A549 treated with dexamethasone at 1 μM for 4 hours (cell line): Measurements from ENCODE around the gene DPPA4. TPM values are rescaled to one million over a fixed set of nuclear protein-coding genes. Genes with fewer than 3 reads are reported as not detected.

ENCODE experiments used
- total RNA-seq: library from RNA; stranded (reverse); fragments of 200-300 nt; extraction: Qiagen RNA extraction; gene quantifications from 5 replicates; pipeline ENCODE4 v1.2.3, GENCODE V29; 2022

Gene DPPA4
- not detected in 5 replicates for total RNA-seq

GRCh38 chr3:109337393-109337792 is at the start of gene DPPA4:
Gene DPPA4, minus strand, starts transcription at chr3:109337546. Its CDS starts 29 bp downstream, at chr3:109337517.

GRCh38 chr3:109316162-109316730 is 21.1 kb downstream of the DPPA4 start, which contains the start of gene DPPA2:
Gene DPPA2, minus strand, starts transcription at chr3:109316517. Its CDS starts 1,975 bp downstream, at chr3:109314542.

Other genes with a start within 250 kb of the DPPA4 start
- gene MORC1, start 219.4 kb downstream of the DPPA4 start, total RNA-seq = 0.02 TPM in 1 of 5 replicates, not detected in the others
- gene C3orf85, start 200.8 kb downstream of the DPPA4 start, total RNA-seq = not detected in 5 replicates
- gene DPPA2, start 21.0 kb downstream of the DPPA4 start, total RNA-seq = 0.06 TPM in 1 of 5 replicates, not detected in the others